Measurements from ENCODE around the gene ITGB8.

The ITGB8 gene

DNA sequence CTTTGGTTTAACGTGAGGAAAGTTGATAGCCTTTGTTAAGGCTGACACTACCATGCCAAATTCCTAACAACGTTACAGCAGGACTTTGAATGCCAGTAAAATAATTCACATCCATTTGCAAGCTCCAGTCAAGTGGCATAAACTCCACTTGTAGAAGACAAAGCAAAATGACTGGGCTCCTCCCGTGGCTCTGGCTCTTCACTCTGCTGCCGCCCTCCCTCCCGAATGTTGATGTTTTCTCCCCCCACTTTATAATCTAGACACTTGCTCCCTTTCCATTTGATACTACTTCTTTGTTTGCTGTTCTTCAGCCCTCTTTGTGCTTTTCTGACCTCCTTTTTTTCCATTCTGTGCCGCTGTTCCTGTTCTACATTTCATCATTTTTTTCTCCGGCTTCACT lies 22.8 kb upstream of the ITGB8 start:
- DNase-seq (ENCODE audit: low read depth) = no peak

DNA sequence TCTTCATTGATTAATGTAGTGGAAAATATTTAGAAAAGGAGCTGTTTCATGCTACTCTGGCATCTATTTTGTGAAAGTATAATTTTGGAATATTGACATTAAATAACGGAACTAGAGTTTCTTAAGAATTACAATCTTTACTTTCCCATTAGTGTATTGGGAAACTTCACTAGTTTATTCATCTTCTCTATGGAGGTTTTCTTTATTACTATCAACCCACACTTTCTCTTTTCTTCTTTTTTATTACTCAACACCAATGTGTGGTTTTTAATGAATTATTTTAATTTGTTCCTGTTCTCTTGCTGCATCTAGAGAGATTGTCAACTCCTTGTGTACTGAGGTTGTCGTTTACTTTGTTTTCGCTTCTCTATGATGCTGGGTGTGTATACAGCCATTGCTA lies 20.4 kb upstream of the ITGB8 start:
- no peak for DNase-seq (ENCODE audit: low read depth)

DNA sequence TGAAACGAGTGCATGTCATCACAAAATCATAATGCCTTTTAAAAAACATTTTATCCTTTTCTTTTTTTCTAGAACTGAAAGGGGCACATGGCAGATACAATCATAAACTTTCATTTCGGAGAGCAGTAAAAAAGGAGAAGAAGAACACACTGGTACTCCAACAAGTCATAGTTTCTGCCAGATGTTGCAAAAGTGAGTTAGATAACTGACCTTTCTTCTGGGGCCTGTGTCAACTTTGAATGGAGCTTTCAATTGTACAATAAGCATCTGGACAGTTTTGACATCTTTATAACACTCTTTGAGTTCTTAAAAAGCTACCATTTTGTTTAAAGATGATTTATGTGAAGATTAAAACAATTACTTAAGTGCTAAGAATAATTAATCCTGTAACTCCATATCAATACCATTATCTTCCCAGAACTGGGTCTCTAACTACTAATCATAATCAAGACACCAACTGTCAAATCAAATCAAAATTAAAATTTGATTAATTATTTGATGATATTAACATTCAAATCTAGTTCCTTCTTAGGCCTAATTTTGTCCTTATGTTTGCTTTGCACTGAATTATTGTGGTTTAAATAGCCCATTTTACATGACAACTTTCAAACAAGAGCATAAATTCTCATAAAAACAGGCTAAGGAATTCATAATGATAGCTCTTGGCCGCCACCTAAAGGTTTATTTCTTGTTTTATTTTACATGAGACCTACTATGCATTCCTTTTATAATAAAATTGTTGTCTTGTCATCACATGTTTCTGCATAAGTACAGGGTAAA lies 19.5 kb upstream of the ITGB8 start:
- DNase-seq (ENCODE audit: low read depth) = no peak

DNA sequence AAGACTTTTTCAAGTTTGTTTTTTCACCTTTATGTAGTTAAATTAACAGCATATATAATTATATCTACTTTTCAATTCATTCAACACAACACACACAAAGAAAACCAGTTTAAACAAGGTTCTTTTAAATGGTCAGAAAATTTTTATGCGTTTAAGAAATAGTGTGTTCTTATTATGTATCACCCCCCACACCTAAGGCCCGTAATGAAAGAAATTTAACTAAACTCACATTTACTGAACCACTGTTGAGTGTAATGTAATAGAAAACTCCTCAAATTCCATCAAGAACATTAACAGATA lies 19.0 kb upstream of the ITGB8 start:
- no peak for DNase-seq (ENCODE audit: low read depth)

DNA sequence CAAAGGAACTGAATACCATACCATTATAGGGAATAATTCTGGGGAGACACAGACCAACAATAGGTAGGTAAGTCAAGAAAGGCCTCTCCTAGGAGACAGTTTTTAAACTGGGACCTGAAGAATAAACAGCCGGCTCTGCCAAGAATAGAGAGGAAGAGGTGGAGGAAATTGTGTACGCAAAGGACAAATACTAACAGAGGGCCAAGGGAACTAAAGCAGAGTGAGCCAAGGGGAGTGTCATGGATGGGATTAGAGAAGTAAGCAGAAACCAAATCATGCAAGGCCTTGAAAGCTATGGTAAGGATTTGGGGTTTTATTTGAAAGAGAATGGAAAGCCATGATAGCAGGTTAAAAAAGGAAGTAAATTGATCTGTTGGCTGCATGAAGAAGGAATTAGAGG lies 18.1 kb upstream of the ITGB8 start:
- DNase-seq (ENCODE audit: low read depth) = no peak

GRCh38 chr7:20313626-20314025 lies 17.1 kb upstream of the ITGB8 start:
- DNase-seq (ENCODE audit: low read depth) = no peak

GRCh38 chr7:20314198-20314597 lies 16.5 kb upstream of the ITGB8 start:
- DNase-seq (ENCODE audit: low read depth) = no peak

DNA sequence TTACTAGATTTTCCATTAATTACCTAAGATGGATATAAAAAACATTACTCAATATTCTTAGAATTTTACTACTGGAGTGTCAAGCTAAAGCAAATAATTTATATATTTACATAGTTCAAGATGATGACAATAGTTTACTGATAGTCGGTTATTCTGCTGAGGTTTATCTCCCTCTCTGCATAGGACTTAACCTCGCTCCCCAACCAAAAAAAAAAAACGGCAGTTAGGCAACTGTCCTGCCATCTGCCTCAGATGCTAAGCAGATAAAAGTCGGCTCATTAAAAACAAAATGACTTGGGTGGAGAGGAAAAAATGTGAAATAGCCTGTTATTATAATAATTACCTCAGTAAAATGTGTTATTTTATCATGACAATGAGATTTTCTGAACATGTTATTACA lies 14.0 kb upstream of the ITGB8 start:
- DNase-seq (ENCODE audit: low read depth) = no peak

- DNase-seq (ENCODE audit: low read depth) = no peak
These were observed 13.3 kb upstream of the ITGB8 start for GRCh38 chr7:20317413-20317812.

DNA sequence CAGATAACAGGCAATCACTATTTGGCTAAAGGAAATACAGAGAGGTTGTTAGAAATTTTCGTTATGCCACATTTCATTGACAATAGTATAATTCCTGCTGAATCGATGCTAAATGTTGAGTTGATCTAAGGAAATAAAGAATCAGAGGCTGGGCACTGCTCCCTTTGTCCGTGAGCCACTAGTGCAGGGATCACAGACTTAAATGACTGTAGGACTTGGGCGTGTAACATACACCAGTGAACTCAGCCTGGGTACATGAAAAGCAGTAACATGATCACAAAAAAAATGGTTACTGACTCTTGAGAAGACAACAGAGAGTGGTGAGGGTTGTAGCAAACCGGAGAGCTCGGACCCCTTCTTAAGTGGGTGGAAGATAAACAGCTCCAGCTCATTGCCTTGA lies 11.8 kb upstream of the ITGB8 start:
- no peak for DNase-seq (ENCODE audit: low read depth)

GRCh38 chr7:20320322-20320721 lies 10.4 kb upstream of the ITGB8 start:
- DNase-seq (ENCODE audit: low read depth) = no peak

GRCh38 chr7:20320786-20321185 lies 9.9 kb upstream of the ITGB8 start:
- no peak for DNase-seq (ENCODE audit: low read depth)

DNA sequence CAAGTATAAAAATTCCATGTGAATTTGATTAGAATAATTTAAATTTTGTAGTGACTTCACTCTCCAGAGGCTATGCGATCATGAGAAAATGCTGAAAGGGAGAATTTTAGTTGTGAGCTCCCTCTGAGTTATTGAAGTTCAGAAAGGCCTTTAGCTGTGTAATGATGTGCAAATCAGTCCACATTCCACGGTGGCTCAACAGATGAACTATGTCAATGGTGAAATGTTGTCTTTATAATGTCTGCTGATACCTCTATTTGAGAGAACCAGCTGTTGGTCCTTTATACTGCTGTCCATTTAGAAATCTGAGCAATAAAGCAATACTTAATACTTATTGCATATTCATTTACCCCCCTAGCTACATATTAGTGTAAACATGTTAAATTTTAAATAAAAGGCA lies 7.1 kb upstream of the ITGB8 start:
- DNase-seq (ENCODE audit: low read depth) = no peak

- no peak for DNase-seq (ENCODE audit: low read depth)
These were observed 4.4 kb upstream of the ITGB8 start for GRCh38 chr7:20326342-20326741.

- DNase-seq (ENCODE audit: low read depth) = no peak
These were observed 3.6 kb upstream of the ITGB8 start for GRCh38 chr7:20327055-20327454.

- no peak for DNase-seq (ENCODE audit: low read depth)
These were observed 2.7 kb upstream of the ITGB8 start for GRCh38 chr7:20328027-20328426.

- DNase-seq (ENCODE audit: low read depth) = no peak
These were observed 2.0 kb upstream of the ITGB8 start for GRCh38 chr7:20328692-20329091.

DNA sequence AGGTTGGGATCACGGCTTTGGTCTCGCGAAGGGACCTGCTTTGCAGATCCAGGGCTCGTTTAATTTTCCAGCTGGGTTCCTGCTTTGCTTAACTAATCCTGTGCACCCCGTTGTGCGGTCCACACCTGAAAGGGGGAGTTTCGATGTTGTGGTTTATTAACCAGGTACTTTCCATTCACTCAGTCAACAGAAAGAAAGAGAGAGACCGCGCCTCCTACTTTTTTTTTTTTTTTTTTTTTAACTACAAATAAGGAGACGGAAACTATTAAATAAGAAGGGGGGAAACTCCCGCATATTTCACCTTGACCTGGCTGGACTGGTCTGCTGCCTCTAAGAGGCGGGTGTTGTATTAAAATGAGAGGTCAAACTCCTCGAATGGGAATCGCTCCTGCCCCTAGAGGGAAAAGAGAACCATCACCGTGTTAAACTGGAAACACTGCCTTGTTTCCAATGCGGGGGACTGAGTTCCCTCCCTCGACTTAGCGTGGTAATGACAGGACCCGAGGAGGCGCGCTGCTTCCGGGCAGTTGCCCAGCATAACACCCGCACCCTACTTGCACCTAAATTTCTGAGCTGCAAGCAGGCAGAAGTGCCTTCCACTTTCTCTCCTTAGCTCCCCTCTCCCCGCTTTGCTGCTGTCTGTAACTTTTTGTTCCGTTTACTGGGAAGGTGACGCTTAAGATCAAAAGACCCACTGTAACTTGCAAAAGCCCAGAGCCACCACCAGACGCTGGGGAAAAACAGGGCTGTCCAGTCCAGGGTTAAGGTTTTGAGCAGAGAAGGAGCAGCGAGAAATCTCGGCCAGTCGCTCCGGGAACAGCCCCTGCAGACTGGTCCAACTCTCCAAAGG lies 1.1 kb upstream of the ITGB8 start:
- DNase-seq (ENCODE audit: low read depth) = peak; percentile 1

GRCh38 chr7:20330928-20331909 lies 519 bp downstream of the ITGB8 start:
- DNase-seq (ENCODE audit: low read depth) = peak; percentile 29

DNA sequence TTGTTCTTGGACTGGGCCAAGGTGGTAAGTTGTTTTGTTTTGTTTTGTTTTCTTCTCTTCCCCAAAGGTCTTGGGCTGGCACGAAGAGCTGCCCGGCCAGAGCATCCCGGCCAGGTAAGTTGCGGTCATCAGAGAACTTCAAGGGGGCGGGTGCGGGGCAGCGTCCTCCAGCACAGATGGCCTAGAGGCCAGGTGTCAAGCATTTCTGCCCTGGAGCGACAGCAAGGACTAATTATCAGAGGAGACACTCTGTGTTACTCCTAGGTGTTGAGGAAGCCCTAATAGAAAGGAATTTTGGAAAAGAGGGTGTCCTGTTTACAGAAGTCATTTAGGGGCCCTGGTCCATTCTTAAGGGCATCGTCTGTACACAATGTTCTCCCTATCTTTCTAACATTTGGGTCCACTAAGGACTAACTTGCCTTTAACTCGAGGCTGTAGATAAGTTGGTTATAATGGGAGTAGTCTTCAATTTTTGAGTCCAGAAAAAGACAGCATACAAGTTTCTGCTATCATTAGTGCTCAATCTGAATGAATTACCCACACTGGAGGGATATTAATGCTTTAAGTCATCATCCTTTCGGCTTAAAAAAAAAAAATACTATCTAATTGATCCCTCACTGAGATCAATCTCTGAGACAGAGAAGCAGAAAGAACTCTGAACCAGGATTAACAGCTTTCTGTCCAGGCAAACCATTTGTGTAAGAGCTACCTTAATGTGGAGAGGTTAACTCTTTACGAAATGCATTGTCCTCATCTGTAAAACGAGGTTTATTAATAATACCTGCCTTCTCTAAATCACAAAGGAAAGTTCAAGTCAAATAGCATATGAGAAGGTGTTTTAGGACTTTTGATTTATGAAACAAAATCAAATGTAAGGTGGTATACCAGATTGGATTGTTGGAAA lies 1.5 kb downstream of the ITGB8 start:
- no peak for DNase-seq (ENCODE audit: low read depth)

GRCh38 chr7:20338285-20338684 lies 7.6 kb downstream of the ITGB8 start:
- no peak for DNase-seq (ENCODE audit: low read depth)
